Peyer's patch (tissue), 4 donors: ENCODE results near the gene SLC35F6.

Experiments used
- POLR2A ChIP-seq, 2 donors: fragments of 450-650 bp; IDR thresholded peaks; one replicate each; pipeline ENCODE4 v1.5.1; 2017; ENCODE audit warnings: antibody characterized with exemption in 2 of 2, mild to moderate bottlenecking in 2 of 2, moderate library complexity in 2 of 2
- TF ChIP-seq, protein P1 (sequence below), 6 experiments: fragments of 450-650 bp in 4 of 6; fragments of 200-600 bp in 2 of 6; sonication (generic) in 1 of 6; IDR thresholded peaks; one replicate each; pipeline ENCODE4 v1.5.1; 2017 to 2019; ENCODE audit warnings: antibody characterized with exemption in 6 of 6, mild to moderate bottlenecking in 3 of 6, moderate library complexity in 1 of 6

DNA sequence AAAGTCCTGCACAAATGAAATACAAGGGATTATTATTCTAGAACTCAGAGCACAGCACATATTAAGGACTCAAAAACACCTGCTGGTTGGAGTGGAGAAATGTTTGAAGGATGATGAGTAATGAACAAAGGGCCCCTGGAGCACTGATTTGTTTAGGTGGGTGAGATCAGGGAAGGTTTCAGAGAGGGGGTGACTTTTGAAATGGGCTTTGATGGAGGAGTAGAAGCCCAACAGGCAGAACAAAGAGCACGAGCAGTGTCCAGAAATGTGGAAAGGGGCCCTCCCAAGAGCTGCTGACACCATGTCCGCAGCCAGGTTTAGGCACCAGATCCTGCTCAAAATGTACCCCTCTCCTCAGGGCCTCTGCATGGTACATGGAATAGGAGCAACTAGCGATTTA is 47.7 kb upstream of the SLC35F6 start:
- TF ChIP-seq, protein P1, sequence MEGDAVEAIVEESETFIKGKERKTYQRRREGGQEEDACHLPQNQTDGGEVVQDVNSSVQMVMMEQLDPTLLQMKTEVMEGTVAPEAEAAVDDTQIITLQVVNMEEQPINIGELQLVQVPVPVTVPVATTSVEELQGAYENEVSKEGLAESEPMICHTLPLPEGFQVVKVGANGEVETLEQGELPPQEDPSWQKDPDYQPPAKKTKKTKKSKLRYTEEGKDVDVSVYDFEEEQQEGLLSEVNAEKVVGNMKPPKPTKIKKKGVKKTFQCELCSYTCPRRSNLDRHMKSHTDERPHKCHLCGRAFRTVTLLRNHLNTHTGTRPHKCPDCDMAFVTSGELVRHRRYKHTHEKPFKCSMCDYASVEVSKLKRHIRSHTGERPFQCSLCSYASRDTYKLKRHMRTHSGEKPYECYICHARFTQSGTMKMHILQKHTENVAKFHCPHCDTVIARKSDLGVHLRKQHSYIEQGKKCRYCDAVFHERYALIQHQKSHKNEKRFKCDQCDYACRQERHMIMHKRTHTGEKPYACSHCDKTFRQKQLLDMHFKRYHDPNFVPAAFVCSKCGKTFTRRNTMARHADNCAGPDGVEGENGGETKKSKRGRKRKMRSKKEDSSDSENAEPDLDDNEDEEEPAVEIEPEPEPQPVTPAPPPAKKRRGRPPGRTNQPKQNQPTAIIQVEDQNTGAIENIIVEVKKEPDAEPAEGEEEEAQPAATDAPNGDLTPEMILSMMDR (IDR thresholded peaks at IDR 0.05), result no peak
- no peak for TF ChIP-seq POLR2A (IDR thresholded peaks at IDR 0.05)
